Hippocampal formation (tissue), 2 donors: ENCODE results near the gene MAGI2.
"Not testable (repeated sequence)": the region's sequence is repeated elsewhere in the genome, so short reads cannot be mapped to it uniquely, and the experiment has no call there.

Experiments used
- DNase-seq, 2 donors: peaks; one replicate each; lab custom pipeline; 2025; lab: John Stamatoyannopoulos, UW

MAGI2 gene

DNA sequence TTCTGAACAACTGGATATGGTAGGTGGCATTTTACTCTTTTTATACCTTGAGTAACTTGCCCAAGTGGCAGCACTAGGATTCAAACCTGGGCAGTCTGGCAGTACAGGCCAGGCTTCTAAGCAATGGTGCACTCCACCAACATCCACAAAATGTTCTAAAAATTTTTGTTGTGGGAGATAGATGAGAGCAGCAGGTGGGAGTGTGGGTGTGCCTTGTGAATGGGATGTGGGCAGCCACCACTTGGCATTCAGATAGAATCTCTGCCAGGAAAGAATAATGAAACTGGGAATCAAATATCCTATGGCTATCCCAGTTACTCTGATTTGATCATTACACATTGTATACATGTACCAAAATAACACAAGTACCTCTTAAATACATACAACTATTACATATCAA lies 810.7 kb downstream of the MAGI2 start:
- DNase-seq = no peak

DNA sequence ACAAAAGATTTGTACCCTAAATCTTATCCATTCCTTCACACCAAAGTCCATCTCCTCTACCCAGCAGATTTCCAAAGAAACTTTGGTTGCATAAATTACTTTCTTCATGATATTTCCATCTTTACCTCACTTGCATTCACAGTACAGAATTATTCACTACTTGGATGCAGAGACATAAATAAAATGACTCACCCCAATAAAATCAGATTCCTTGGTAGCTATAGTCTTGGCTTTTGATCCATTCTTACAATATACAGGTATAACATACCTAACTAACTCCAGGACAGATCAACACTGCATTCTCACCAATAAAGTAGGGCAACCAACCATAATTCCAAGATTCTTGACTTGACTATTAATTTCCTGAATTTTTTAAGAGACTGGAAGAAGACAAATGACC lies 815.1 kb downstream of the MAGI2 start:
- DNase-seq = no peak

DNA sequence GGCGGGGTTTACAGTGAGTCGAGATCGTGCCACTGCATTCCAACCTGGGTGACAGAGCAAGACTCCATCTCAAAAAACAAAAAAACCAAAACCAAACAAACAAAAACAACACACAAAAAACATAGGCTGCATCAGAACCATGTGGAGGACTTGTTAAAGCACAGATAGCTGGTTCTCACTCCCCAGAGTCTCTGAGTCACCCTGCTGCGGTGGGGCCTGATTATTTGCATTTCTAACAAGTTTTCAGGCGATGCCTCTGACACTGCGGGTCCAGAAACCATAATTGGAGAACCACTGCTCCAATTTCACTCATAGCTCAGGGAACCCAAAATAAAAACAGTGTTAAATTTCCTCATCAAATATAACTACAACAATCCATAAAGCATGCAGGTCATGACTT lies 816.7 kb downstream of the MAGI2 start:
- DNase-seq = no peak

DNA sequence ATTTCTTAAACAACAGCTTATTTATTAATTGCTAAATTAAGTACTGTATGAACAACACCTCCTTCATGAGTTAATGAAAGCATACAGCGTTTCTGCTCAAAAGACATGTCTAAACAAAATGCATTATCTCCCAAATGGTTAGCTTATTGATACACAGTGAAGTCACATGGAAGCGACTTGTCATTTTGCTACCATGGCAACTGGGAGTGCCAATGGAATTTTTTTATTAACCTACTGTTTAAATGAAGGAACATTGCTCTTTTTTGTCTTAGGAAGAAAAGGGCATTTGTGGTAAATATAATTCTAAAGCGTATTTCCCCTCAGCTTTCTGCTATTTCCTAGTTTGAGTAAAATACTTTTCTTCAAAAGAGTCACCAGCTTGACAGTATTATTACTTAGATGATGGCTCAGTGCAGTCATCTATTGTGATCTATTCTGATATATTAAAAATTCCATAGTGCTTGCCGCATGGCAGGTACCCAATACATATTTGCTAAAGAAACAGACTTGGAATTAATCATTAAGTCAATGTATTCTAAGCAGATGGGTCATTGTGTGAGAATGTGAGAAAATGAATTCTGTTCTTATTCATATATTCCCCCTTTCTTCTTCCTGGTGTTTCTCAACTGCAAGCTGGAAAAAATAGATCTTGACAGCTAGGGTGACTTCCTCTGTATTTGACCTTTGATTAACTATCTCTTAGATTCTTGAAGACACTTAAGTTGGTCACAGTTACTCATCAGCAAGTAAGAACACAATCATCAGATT lies 818.3 kb downstream of the MAGI2 start:
- DNase-seq = no peak

DNA sequence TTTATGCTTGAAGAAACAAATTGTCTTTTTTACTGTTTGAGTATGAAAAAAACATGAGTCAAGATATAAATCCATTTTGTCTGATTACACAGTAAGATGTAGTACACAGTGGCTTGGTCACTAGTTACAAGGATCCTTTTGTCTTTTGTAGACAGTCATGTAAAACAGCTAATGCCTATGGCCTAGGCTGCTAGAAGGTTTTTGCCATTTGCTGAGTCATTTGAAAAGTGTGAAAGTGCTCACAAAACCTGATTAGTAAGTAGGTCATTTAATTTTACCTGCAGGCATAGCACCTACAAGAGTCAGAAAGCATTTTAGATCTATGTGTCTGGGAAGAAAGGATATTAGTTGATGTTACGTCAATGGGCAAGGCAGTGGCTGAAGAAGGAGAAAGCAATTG lies 819.4 kb downstream of the MAGI2 start:
- peak in 1 of 2 donors; percentile 55 for DNase-seq

DNA sequence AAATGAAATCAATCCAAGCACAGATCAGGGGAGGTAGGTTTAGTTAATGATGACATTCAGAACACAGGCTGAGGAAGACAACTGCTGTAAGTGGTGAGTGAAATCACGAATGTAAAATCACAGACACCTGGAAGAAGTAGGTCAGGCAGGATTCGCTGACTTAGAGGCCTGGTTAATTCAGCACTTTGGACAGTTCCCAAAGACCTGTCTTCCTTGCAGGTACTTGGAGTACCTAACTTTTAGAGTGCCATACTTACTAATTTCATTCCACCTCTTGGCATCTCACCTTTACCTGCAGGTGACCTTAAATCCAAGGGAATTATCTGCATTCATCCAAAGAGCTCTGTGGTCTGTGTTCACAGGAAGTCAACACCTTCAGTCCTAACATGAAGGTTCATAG lies 832.5 kb downstream of the MAGI2 start:
- DNase-seq = no peak

DNA sequence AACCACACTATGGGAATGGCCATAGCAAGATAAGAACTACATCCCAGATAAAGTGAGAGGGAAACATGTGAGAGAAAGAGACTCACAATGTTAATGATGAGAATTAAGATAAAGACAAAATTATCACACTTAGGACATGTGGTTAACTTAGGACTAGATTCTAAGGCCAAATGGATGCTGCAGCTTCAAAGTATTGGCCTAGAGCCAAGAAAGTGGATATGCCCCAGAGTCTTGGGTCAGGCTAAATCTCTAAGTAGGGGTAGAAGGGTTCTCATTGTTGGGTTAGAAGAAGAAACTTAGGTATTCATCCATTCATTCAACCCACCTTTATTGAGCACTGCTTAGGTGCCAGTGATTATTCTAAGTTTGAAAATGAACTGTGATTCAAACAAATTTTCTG lies 836.9 kb downstream of the MAGI2 start:
- DNase-seq = no peak

DNA sequence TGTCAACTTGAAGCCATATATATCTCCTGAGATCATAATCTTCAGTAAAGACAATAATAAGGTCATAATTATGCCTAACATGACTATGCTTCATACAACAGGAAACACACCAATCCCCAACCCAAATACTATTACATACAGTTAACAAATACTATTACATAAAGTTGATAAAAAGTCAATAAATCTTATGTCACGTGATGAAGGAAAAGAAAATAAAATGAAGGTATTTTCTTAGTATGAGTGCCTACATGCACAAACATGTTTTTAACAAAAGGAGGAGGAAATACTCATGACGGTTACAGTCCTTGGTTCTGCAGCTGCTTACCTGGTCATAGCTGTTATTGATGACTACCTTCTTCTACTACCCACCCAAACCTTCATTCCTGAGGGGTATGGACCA lies 844.2 kb downstream of the MAGI2 start:
- DNase-seq = no peak

DNA sequence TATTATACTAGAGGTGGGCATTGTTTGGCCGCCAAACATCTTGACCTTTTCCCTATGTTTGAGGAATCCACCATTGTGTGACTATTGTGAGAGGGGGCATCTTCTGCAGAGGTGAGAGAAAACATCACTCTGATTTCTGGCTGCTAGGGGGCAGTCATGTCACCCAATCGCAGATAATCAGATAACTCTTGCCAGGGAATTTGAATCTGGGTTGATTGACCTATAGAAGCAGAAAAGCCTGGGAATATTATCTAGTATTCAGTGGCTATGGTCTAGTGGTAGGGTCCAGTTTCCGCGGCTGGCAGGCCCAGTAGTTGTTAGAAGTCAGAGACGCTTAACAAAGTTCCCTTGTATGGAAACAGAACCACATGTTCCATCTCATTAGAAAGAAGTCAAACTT lies 846.4 kb downstream of the MAGI2 start:
- DNase-seq = peak in 1 of 2 donors; percentile 16

DNA sequence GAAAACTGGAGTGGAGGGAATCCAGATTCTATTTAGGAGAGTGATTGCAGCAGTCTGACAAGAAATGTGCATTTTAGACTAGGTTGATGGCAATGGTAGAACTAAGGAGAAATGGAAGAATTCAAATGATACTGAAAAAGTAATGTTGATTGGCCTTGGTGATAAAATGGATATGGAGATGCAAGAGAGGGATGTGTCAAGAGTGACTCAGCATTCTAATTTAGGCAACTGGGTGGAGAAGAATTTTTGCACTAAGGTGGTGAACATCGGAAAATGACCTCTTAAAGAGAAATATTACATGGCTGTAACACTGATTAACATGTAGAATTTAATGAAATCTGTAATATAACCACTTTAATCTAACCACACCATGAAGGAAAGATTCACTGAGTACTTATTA lies 848.3 kb downstream of the MAGI2 start:
- no peak for DNase-seq

DNA sequence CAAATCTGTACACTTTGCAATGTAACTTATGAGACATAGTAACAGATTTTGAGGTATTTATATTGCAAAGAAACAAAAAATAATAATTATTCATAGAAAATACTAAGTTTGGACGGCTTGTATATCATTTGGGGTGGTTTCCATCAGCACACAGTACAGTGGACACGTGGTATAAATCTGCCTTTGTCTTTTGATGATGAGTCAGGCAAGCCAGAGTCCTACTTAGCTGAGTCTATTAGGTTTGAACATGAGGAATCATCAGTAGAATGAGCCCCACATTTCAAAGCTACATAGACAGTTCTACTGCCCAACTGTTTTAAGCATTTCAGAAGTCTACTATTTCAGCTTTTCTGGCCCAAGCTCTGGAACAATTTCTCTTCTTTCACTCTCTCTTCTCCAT lies 851.7 kb downstream of the MAGI2 start:
- DNase-seq = no peak

DNA sequence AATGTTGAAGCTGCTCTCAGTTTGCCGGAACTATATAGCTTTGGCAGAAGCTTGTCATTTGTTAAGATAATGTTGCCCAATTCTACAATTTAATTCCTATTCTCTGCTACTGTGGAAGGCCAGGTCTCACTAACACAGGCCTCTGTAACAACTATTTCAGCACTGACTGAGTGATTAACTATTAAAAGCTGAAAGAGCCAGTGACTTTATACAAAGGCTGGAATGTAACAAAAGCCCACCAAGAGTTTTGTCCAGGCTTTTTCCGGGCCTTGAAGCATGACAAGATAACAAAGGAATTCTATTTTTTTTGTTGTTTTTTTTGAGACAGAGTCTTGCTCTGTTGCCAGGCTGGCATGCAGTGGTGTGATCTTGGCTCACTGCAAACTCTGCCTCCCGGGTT lies 859.3 kb downstream of the MAGI2 start:
- no peak for DNase-seq

DNA sequence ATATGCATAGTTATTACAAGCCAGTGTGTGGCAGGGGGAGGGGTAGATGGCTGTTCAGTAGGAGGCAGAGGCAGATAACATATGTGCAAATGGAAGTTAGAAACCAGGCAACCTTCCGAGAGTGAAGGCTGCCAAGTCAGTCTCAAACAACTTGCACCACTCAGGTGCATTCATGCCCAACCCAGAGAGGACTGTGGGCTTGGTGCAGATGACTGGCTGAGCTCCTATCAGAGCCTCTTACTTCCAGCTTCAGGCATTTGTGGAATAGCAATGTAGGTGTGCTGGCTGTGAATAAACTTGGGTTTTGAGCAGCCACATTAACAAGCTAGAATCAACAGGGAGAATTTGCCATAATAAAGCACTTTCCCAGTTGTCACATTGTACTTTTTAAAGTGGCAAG lies 865.1 kb downstream of the MAGI2 start:
- no peak for DNase-seq

DNA sequence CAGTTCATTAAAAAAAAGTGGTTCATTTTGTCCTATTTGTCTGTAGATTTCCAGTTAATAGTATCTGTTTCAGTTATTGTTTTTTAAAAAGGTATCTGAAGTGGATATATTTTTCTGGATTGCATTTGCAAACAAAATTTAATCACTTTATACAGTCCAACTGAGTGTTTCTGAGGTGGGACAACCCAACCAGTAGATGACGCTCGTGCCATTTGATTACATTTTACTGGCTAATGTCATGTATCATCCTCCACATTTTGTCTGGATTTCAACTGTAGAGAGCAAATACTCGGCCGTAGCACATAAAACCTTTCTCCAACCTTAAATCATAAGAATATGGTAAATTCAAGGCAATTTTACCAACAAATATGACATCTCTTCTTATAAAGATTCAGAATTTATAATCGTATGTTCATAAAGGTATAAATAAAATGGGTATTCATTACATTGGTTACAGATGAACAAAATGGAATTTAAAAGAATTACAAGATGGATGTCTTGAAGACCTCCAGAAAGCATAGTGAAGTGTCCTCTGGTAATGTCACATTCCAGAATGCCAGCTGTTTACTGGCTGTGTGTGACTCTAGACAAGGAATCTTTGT lies 865.9 kb downstream of the MAGI2 start:
- DNase-seq = no peak

DNA sequence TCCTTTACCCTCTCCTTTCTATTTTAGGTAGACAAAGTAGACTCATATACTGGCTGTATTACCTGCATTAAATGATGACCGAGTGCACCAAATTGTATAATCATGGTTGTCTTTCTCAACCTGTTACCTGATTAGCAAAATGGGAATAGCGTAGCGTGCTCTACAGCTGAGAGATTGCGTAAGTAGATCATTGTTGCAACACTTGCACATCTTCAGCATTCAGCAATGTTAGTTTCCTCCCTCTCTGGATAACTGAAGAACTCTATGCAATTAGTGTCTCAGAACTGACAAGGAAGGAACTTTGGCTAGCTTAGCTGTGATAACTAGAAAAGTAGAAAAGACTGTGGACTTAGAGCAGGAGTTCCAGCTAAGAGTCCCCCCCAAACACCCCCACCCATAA lies 867.5 kb downstream of the MAGI2 start:
- no peak for DNase-seq

DNA sequence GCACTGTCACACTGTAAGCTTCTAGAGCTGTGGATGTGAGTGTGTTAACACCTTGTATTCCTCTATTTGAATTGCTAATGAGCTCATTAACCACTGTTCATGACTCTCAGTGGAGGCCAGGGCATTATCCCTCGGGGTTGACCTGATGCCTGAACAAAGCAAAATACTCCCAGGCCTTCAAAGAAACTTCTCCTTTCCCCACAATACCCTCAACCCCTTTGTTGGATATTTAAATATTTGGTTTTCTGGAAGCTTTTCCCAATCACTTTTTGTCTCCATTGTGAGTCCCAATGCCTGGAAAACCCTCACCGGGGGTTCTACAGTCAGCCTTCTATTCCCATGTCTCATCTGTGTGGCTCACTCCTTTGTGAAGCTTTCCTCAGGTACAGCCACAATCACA lies 874.8 kb downstream of the MAGI2 start:
- DNase-seq = no peak

DNA sequence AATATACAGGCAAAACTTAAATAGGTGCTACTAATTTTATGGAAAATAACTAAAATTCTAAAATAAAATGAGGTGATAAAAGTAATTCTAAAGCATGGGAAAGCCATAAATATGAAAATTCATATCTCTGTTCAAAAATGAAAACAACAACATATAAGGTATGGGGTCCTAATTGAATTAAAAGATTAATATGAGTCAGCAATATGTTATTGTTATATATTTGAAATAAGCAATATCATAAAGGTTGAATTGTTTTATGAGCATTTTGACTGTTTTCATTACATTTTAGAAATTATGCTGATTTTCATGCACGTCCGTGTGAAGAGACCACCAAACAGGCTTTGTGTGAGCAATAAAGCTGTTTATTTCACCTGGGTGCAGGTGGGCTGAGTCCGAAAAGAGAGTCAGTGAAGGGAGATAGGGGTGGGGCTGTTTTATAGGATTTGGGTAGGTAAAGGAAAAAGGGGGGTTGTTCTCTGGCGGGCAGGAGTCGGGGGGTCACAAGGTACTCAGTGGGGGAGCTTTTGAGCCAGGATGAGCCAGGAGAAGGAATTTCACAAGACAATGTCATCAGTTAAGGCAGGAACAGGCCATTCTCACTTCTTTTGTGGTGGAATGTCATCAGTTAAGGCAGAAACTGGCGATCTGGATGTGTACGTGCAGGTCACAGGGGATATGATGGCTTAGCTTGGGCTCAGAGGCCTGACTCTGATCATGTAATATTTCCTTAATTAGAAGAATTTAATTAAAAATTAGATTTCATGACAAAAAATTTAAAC lies 876.1 kb downstream of the MAGI2 start:
- DNase-seq = not testable (repeated sequence)

DNA sequence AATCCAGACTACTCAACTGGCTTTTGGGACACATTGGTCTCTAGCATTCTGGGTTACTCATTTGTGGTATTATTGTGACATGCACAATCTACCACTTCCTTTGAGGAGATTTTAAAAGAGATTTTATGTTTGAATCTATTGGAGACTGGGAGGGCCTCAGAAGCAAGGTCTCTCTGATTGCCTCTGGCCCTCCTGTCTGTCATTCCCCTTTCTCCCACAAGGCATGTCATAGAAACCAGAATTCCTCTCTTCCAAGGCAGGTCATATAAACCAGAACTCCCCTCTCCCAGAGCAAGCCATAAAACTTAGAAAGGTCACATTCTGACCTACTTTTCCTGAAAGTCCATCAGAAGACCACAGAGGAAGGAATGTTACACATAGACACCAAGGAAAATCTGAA lies 877.2 kb downstream of the MAGI2 start:
- no peak for DNase-seq

DNA sequence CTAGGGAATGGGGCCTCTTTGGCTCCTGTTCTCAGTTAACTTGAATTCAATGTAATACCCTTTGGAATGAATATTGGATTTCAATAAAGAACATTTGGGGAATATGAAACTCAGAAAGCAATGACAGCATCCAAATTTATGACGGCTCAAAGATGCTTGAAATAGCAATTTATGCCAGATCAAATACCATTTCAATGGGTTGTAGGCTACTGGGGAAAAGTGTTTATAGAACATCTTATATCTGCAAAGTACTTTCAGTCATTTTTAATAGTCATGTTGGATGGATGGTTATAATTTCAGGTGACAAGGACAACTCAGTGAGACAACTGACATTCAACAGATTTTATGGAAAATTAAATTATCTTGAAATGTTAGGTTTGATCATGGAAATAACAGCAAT lies 882.2 kb downstream of the MAGI2 start:
- no peak for DNase-seq

DNA sequence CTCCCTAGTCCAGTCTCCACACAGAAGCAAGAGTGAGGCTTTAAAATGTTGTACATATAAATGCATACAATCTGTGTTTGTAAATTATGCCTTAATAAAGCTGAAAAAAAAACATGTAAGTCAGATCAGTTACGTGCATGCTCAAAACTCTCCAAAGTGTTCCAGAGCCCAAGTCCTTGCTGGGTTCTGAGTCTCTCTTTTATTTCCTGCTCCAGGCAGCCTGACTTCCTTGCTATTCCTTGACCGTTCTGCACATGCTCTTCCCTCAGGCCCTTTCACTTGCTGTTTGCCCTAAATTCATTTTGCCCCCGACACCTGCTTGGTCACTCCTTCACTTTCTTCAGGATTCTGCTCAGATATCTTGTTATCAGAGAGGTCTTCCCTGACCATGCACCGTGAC lies 884.8 kb downstream of the MAGI2 start:
- DNase-seq = no peak

DNA sequence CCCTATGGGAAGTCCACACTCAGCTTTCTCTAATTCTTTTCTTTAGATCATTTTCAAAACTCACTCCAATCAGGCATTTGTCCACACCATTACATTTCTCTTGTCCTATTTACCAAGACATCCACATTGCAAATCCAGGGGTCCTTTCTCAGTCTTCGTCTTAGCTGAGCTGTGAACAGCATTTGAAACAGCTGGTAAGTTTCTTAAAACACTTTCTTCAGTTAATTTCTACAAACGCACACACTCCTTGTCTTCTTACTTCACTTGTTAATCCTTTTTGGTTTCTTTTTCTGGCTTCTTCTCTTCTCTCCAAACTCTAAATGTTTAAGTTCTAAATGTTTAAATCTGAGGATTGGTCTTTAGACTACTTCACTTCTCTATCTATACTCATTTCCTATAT lies 885.6 kb downstream of the MAGI2 start:
- DNase-seq = no peak

DNA sequence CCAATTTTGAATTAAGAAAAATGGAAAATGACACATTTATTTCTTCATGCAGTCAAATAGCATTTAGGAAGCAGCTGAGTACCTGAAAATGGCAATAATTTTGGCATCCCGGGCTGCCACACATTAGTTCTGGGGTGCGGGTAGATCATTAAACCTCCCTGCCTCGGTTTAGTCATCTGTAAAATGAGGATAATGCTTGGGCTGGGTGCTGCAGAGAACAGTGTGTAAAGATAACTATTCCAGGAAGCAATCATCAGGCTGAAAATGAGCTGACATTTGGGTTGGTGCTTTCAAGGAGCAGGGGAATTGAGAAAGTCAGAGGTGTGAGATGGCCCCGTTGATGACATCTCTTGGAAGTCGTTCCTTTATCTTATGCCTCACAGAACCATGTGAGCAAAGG lies 887.7 kb downstream of the MAGI2 start:
- DNase-seq = no peak

DNA sequence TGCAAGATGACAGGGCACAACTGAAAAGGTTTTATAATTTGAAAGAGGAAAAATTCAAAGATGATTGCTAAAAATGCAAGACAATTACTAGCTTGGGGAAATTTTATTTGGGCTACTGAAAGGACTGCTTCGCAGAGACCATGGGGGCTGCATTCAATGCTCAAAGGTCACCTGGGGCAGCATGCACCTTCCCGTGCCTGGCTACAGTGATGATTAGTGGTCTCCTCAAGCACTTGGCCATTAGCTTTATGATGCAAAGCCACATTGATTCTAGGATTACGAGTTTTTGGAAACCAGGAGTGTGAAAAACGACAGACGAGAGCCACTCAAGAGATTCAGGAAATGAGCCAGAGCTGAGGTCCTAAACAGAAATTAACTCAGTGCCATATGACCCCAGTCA lies 890.3 kb downstream of the MAGI2 start:
- no peak for DNase-seq
